GM12878 (cell line): ENCODE results near the gene SENP3. TPM values are rescaled to one million over a fixed set of nuclear protein-coding genes. Genes with fewer than 3 reads are reported as not detected.

Source experiments
- ATAC-seq: fragments of 200-7000 bp; cut with Tn5 transposase; 3 replicates; pipeline ENCODE4 v1.9.1; 2020; ENCODE audit warnings: mild to moderate bottlenecking, moderate library complexity
- BruUV-seq: library from RNA; stranded (reverse); fragments of 400-500 nt; replicated peaks from 2 replicates; lab custom pipeline; 2021; lab: Mats Ljungman, UMichigan
- CTCF ChIA-PET: fragments of 300-600 bp; sonication (Branson Sonifier 250); formaldehyde crosslinking; extraction: SDS; loops from one replicate; lab custom pipeline; 2021; ENCODE audit warnings: inconsistent platforms; lab: Yijun Ruan, JAX
- POLR2A ChIA-PET: fragments of 350-600 bp; formaldehyde crosslinking; extraction: SDS; loops from one replicate; lab custom pipeline; 2021; ENCODE audit warnings: inconsistent platforms; lab: Charles Lee
- RAD21 ChIA-PET: fragments of 300-600 bp; sonication (Branson Sonifier 250); formaldehyde crosslinking; loops from one replicate; lab custom pipeline; 2023; ENCODE audit warnings: antibody characterized with exemption; ENCODE audit not compliant: unreplicated experiment; lab: Charles Lee
- SMC1A ChIA-PET: fragments of 300-600 bp; sonication (Branson Sonifier 250); formaldehyde crosslinking; loops from one replicate; lab custom pipeline; 2023; ENCODE audit not compliant: unreplicated experiment, uncharacterized antibody; lab: Charles Lee
- DNase-seq: peaks from one replicate; pipeline ENCODE4 v3.0.0-alpha.2; 2011; ENCODE audit warnings: low read depth, low spot score
- FAIRE-seq: peaks from 3 replicates; lab custom pipeline; 2011; peaks lifted over from hg19 to GRCh38; lab: Jason Lieb, UNC
- H2AFZ ChIP-seq: 2 replicates; pipeline ENCODE4 v1.6.0; 2011; ENCODE audit warnings: low read depth, low read length, control low read depth; ENCODE audit not compliant: control insufficient read depth
- H3K27ac ChIP-seq: 2 replicates; pipeline ENCODE4 v1.5.1; 2011; ENCODE audit warnings: control low read depth; ENCODE audit not compliant: control insufficient read depth, insufficient read depth
- H3K27me3 ChIP-seq, 2 experiments: replicated peaks in 1 of 2; 2 replicates each; pipeline versions ENCODE4 v1.6.0 to v1.6.1; 2011; ENCODE audit warnings: low read length in 1 of 2; ENCODE audit not compliant: control insufficient read depth in 2 of 2, insufficient read depth in 2 of 2
- H3K36me3 ChIP-seq, 2 experiments: 2 replicates each; pipeline ENCODE4 v1.5.1; 2011; ENCODE audit warnings: low read length in 1 of 2; ENCODE audit not compliant: control insufficient read depth in 2 of 2, insufficient read depth in 2 of 2
- H3K4me1 ChIP-seq: 2 replicates; pipeline ENCODE4 v1.6.1; 2011; ENCODE audit warnings: mild to moderate bottlenecking, low read length, moderate library complexity, mixed read lengths; ENCODE audit not compliant: control insufficient read depth, insufficient read depth
- H3K4me2 ChIP-seq: 2 replicates; pipeline ENCODE4 v1.6.0; 2011; ENCODE audit warnings: control low read depth; ENCODE audit not compliant: control insufficient read depth, insufficient read depth
- H3K4me3 ChIP-seq: fragments of 200-600 bp; sonication (generic); 2 replicates; pipeline ENCODE4 v1.5.1; 2016
- H3K79me2 ChIP-seq: 2 replicates; pipeline ENCODE4 v1.6.0; 2011; ENCODE audit warnings: low read length; ENCODE audit not compliant: control insufficient read depth, insufficient read depth
- H3K9ac ChIP-seq: 2 replicates; pipeline ENCODE4 v1.8.0; 2011; ENCODE audit warnings: low read length, control low read depth, mixed read lengths; ENCODE audit not compliant: control insufficient read depth, insufficient read depth
- H3K9me3 ChIP-seq: replicated peaks from 3 replicates; pipeline ENCODE4 v1.5.1; 2011; ENCODE audit warnings: mild to moderate bottlenecking, low read length; ENCODE audit not compliant: control insufficient read depth, insufficient read depth
- H4K20me1 ChIP-seq: 2 replicates; pipeline ENCODE4 v1.6.0; 2011; ENCODE audit not compliant: control insufficient read depth, insufficient read depth
- BHLHE40 ChIP-seq, 2 experiments: fragments of 450-650 bp in 1 of 2; IDR thresholded peaks; 2 replicates each; pipeline ENCODE4 v1.6.1; 2011 to 2017; ENCODE audit warnings: low read depth in 2 of 2, borderline replicate concordance in 1 of 2, improper control_type of control experiment in 1 of 2, low read length in 1 of 2, mild to moderate bottlenecking in 1 of 2
- CHD2 ChIP-seq: IDR thresholded peaks from 2 replicates; pipeline ENCODE4 v1.6.1; 2011; ENCODE audit warnings: low read depth, low read length, improper control_type of control experiment, borderline replicate concordance
- CHD4 ChIP-seq: fragments of 200-600 bp; sonication (generic); IDR thresholded peaks from 2 replicates; pipeline ENCODE4 v1.6.1; 2016; ENCODE audit warnings: mild to moderate bottlenecking
- HSF1 ChIP-seq: fragments of 150-350 bp; IDR thresholded peaks from 2 replicates; pipeline ENCODE4 v1.6.1; 2014; ENCODE audit warnings: mild to moderate bottlenecking, low read depth, low read length
- JUND ChIP-seq: IDR thresholded peaks from 2 replicates; pipeline ENCODE4 v1.6.1; 2012; ENCODE audit warnings: low read depth, mild to moderate bottlenecking, low read length, improper control_type of control experiment, moderate library complexity
- MTA2 ChIP-seq: fragments of 450-650 bp; IDR thresholded peaks from 2 replicates; pipeline ENCODE4 v1.6.1; 2016; ENCODE audit warnings: low read depth, mild to moderate bottlenecking, moderate library complexity
- NFYB ChIP-seq: IDR thresholded peaks from 2 replicates; pipeline ENCODE4 v1.6.1; 2011; ENCODE audit warnings: low read depth, mild to moderate bottlenecking, low read length, improper control_type of control experiment, moderate library complexity; ENCODE audit not compliant: insufficient read depth
- RELB ChIP-seq: fragments of 450-650 bp; IDR thresholded peaks from 2 replicates; pipeline ENCODE4 v1.6.1; 2017; ENCODE audit warnings: low read depth, mild to moderate bottlenecking, moderate library complexity
- RFX5 ChIP-seq: IDR thresholded peaks from 2 replicates; pipeline ENCODE4 v1.6.1; 2011; ENCODE audit warnings: low read depth, low read length, improper control_type of control experiment
- TARDBP ChIP-seq: IDR thresholded peaks from 2 replicates; pipeline ENCODE4 v1.6.1; 2016; ENCODE audit warnings: borderline replicate concordance
- ZBED1 ChIP-seq: IDR thresholded peaks from 2 replicates; pipeline ENCODE4 v1.6.1; 2016; ENCODE audit warnings: borderline replicate concordance
- ZBTB4 ChIP-seq: fragments of 450-650 bp; formaldehyde crosslinking; IDR thresholded peaks from 2 replicates; pipeline ENCODE4 v1.4.0; 2022; ENCODE audit warnings: mild to moderate bottlenecking, moderate library complexity
- ZNF592 ChIP-seq: fragments of 450-650 bp; IDR thresholded peaks from 2 replicates; pipeline ENCODE4 v1.6.1; 2017; ENCODE audit warnings: mild to moderate bottlenecking, moderate library complexity
- WGBS: methylation state at CpG from one replicate; pipeline ENCODE4 v1.1.6; 2016; ENCODE audit warnings: low lambda C conversion rate; ENCODE audit not compliant: insufficient replicate concordance, insufficient coverage; ENCODE audit errors: missing lambda C conversion rate; 5-methylcytosine and 5-hydroxymethylcytosine counted together
- in situ Hi-C: fragments of 300-500 bp; cut with MboI; formaldehyde crosslinking; loops from 9 replicates; pipeline ENCODE4 v1.14.3; 2018; ENCODE audit warnings: mixed read lengths
- intact Hi-C: fragments of 100-400 bp; cut with micrococcal nuclease; formaldehyde crosslinking; loops from one replicate; pipeline ENCODE4 v1.14.2; 2022; ENCODE audit not compliant: unreplicated experiment
- polyA plus RNA-seq, 11 experiments: library from polyadenylated mRNA; depleted of rRNA in 4 of 11; unstranded in 6 of 11; stranded (reverse) in 5 of 11; fragments of >200 nt; fragmentation: Nextera tagmentation in 4 of 11; fragmentation: Illumina TruSeq in 1 of 11; extraction: Ambion mirVana in 4 of 11; extraction: Trizol in 1 of 11; gene quantifications; 1 replicate in 1 of 11; 2 replicates in 10 of 11; pipeline versions ENCODE4 v1.2.1 to v1.2.3, GENCODE V29; 2011 to 2016; ENCODE audit warnings: inconsistent platforms in 2 of 11, missing spikeins in 2 of 11, low read depth in 1 of 11
- total RNA-seq, 4 experiments: library from RNA; depleted of rRNA in 3 of 4; stranded (reverse); fragments of >200 nt in 3 of 4; fragmentation: Illumina TruSeq in 1 of 4; extraction: Trizol in 1 of 4; gene quantifications; 2 replicates each; pipeline versions ENCODE4 v1.2.1 to v1.2.3, GENCODE V29; 2013 to 2021

Gene SENP3
- total and polyA plus RNA-seq, 10 of the 15 experiments (the other 5 are each of a cell fraction or from before 2014, with no cell fraction given), result 1.8 to 113 (median 72.3) TPM

- H3K27ac ChIP-seq, result no peak overlapping the region
- H4K20me1 ChIP-seq, result no peaks in the 10 kb centered on the region; the same call in 1 of the 2 replicates
- FAIRE-seq (no peak), ATAC-seq (no peak), DNase-seq (no peak)
- intact Hi-C loops, result loop anchor here (5.0 kb wide), 1 partner anchor 75 kb away; the partner anchor contains the start of genes TP53 and WRAP53
- H3K4me1 ChIP-seq, result peaks cover 4% of the 10 kb centered on the region; the same call in 1 of the 2 replicates
- no peaks in the 10 kb centered on the region for H3K9me3 ChIP-seq
- peak overlapping the region; percentile 40 for H3K4me3 ChIP-seq
- no peak overlapping the region for H2AFZ ChIP-seq
- no peak overlapping the region for H3K9ac ChIP-seq
- CTCF ChIA-PET, result interaction anchor here (0.6 to 3.6 kb wide), 7 partner anchors 20 to 256 kb away, joined by 3 to 18 read pairs (median 5); partner anchors contain the start of genes MPDU1, TP53 and WRAP53
- in situ Hi-C loops, result no loop called here
- H3K27me3 ChIP-seq, result no peaks in the 10 kb centered on the region
- POLR2A ChIA-PET, result interaction anchor here (0.6 to 3.6 kb wide), 6 partner anchors 16 to 91 kb away, joined by 4 to 35 read pairs (median 4); partner anchors contain the start of genes SAT2, TP53 and WRAP53
- WGBS, result 100% methylated on average over 1 of the region's 1 CpG
- peak overlapping the region; percentile 40 for H3K4me2 ChIP-seq
- SMC1A ChIA-PET, result interaction anchor here (0.6 to 2.9 kb wide), 3 partner anchors 16 to 35 kb away, joined by 3 to 12 read pairs (median 7); partner anchors contain the start of genes MPDU1 and SAT2
- RAD21 ChIA-PET, result interaction anchor here (0.8 kb wide), 1 partner anchor 76 kb away, joined by 3 read pairs; the partner anchor contains the start of gene WRAP53
- peaks cover 0 to 4% of the 10 kb centered on the region in 2 experiments; a peak in 1 of 4 replicates for H3K36me3 ChIP-seq
- BruUV-seq, result no TSS peak
- H3K79me2 ChIP-seq, result peaks cover 31% of the 10 kb centered on the region
- TF ChIP-seq CHD4 (no peak), NFYB (no peak), ZBED1 (no peak), ZBTB4 (CRISPR knock-in tag) (no peak), RELB (no peak), MTA2 (no peak), BHLHE40 (IDR thresholded peaks at IDR 0.05; ENCODE audit: borderline replicate concordance in 1 of 2, low read depth in 2 of 2, low read length in 1 of 2) (no peak), RFX5 (no peak), JUND (no peak), ZNF592 (no peak), HSF1 (no peak), TARDBP (no peak), CHD2 (no peak)
These were observed 50.5 kb downstream of the SENP3 start for GRCh38 chr17:7612294-7612640.
